NCI-H774 (cell line): Measurements from ENCODE around the gene DPH6.
"Not testable (repeated sequence)": the region's sequence is repeated elsewhere in the genome, so short reads cannot be mapped to it uniquely, and the experiment has no call there.

ENCODE experiments used
- DNase-seq: peaks from one replicate; lab custom pipeline; 2025; lab: John Stamatoyannopoulos, UW

Gene DPH6

DNA sequence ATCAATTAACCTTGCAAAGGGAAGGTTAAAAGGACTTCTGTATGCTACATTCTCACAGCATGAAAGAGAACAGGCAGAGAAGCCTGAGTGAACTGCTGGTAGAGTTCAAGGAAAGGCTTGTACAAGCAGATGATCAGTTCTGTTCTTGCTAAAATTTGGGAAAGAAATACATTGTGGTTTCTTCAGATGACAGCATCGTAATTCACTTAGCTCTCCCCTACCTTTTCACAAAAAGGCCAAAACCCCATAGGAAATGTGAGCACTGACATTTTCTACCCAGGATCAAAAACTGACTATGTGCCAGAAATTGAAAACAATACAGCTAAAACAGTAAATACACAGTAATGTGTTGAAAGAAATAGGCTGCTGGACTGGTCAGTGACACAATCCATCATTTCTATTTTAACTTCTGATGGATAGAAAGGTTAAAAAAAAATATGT lies 216.4 kb downstream of the DPH6 start:
- DNase-seq: no peak

DNA sequence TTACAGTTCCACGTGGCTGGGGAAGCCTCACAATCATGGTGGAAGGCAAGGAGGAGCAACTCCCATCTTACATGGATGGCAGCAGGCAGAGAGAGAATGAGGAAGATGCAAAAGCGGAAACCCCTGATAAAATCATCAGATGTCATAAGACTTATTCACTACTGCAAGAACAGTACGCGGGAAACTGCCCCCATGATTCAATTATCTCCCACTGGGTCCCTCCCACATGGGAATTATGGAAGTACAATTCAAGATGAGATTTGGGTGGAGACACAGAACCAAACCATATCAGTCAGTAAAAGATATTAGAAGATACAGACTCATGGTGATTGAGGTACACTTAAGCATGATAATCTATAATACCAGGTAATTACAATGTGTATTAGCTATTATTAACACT lies 217.1 kb downstream of the DPH6 start:
- not testable (repeated sequence) for DNase-seq

DNA sequence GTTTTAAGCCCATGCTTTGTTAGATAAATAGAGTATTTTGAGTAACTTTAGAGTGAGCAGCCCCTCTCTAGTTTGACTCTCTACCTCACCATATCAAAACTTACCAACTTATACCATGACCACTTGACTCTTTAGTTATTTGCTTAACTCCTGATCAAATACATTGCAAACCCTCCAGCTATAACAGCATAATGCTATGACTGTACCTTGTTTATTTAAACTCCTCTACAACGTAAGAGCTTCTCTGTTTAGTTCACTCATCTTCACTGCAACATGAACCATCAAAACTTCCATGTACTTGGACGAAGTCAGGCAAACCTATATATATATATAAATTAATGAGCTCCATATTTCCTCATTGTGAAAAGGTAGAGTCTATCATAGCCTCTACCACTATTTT lies 218.2 kb downstream of the DPH6 start:
- no peak for DNase-seq

DNA sequence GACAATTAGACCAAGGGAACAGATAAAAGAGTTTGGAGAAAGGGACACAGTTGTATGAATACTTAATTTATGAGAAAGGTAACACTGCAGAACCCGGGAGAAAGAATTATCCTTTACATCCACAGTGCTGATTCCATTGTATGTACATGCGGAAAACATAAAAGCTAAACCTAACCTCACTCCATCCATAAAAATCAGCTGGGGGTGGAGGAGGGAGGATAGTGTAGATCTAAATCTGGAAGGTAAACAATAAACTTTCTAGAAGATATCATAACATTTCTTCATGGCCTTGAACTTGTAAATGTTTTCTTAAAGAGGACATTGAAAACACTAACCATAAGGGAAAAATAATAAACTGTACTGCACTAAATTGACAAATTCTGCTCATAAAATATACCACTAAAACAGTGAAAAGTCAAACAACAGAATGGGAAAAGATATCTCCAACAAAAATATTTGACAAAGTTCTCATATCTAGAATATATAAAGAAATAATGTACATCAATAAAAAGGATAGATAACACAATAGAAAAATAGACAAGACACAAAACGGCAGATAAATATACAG lies 220.5 kb downstream of the DPH6 start:
- no peak for DNase-seq

DNA sequence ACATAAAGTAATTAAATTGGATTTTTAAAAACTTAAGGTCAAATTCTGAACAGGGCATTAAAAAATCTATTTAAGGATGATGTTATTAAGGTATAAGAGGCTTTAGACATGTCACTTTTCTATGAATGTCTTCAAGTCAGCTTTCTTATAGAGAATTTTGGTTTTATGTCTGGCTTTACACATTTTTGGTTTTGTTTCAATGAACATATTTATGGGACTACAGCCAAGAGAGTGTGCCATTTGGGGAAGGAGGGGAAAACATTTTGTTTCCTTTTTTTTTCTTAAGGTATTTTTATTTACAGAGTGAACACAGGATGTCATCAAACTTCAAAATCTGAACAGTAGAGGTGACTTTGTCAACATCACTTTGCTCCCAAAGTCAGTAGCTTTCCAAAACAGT lies 222.8 kb downstream of the DPH6 start:
- DNase-seq: no peak

DNA sequence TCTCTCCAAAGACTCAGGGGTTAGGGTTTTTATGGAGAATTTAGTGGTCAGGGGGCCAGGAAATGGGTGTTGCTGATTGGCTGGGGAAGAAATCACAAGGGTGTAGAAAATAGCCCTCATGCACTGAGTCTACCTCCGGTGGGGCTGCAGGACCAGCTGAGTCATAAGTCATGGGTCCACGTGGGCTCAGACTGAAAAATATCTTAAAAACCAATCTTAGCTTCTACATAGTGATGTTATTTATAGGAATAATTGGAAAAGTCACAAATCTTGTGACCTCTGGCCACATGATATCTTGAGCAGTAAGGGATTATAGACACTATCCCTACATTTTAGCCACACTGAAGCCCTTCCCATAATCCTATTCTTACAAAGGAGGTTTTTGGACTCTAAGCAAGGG lies 224.0 kb downstream of the DPH6 start:
- DNase-seq: no peak

DNA sequence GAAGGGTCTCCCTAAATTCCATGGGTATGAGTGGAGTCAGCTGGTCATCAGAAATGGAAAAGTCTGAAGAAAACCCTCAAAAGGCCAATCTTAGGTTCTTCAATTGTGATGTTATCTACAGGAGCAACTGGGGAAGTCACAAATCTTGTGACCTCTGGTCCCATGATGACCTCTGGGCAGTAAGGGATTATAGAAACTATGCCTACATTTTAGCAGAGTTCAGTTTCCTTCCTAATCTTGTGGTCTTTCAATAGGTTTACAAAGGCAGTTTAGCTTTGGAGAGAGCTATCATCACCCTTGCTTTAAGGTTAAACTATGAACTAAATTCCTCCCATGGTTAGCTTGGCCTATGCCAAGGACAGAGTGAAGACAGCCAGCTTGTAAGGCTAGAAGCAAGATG lies 225.1 kb downstream of the DPH6 start:
- DNase-seq: no peak
